Esophagus squamous epithelium (tissue), 4 donors: Measurements from ENCODE around the gene RBM23.

Source experiments
- POLR2A ChIP-seq, 4 donors: fragments of 450-650 bp; IDR thresholded peaks; one replicate each; pipeline ENCODE4 v1.6.1; 2017; ENCODE audit warnings: antibody characterized with exemption in 4 of 4, mild to moderate bottlenecking in 4 of 4, moderate library complexity in 3 of 4
- TF ChIP-seq, protein P1 (sequence below), 6 experiments: fragments of 450-650 bp in 4 of 6; fragments of 200-600 bp in 2 of 6; sonication (generic) in 2 of 6; IDR thresholded peaks; one replicate each; pipeline ENCODE4 v1.5.1; 2016 to 2019; ENCODE audit warnings: antibody characterized with exemption in 6 of 6, mild to moderate bottlenecking in 4 of 6, moderate library complexity in 4 of 6

DNA sequence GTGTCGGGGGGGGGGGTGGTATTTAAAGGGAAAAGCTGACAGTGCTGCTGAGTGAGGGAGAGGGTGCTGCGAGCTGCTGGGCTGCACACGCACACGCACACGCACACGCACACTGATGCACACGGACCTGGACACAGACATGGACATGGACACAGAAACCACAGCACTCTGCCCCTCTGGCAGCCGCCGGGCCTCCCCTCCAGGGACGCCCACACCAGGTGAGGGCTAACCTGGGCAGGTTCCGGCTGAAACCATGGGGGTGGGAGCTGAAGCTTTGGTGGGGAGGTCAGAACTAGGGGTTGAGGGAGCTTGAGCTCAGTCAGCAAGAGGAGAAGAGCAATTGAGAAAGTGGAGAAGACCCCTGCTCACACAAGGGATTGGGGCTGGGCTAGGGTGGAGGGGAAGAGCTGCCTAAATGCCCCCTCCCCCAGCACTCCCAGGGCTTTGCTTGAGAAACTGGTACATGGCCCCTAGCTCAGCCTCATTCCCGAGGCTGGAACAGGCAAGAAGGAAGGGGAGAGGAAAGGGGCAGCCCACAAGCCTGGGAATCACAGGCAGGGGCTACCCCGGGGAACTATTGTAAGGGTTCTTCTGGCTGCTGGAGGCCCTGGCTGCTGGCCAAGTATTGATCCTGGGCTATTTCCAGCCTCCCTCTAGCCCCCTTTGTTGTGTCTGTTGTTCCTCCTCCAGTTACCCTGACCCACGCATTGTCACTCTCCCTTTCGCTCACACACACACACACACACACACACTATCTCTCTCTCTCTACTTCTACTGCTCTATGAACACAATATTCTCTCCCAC lies 35.6 kb downstream of the RBM23 start, which contains the start of gene REM2:
- TF ChIP-seq, protein P1, sequence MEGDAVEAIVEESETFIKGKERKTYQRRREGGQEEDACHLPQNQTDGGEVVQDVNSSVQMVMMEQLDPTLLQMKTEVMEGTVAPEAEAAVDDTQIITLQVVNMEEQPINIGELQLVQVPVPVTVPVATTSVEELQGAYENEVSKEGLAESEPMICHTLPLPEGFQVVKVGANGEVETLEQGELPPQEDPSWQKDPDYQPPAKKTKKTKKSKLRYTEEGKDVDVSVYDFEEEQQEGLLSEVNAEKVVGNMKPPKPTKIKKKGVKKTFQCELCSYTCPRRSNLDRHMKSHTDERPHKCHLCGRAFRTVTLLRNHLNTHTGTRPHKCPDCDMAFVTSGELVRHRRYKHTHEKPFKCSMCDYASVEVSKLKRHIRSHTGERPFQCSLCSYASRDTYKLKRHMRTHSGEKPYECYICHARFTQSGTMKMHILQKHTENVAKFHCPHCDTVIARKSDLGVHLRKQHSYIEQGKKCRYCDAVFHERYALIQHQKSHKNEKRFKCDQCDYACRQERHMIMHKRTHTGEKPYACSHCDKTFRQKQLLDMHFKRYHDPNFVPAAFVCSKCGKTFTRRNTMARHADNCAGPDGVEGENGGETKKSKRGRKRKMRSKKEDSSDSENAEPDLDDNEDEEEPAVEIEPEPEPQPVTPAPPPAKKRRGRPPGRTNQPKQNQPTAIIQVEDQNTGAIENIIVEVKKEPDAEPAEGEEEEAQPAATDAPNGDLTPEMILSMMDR (IDR thresholded peaks at IDR 0.05): no peak
- no peak for TF ChIP-seq POLR2A (IDR thresholded peaks at IDR 0.05)
